HFFc6 (cell line): ENCODE data around the gene MYPN. TPM values are rescaled to one million over a fixed set of nuclear protein-coding genes. Genes with fewer than 3 reads are reported as not detected.

ENCODE experiments used
- DNase-seq: peaks from one replicate; pipeline ENCODE4 v3.0.0-alpha.2; 2018
- H3K27ac Mint-ChIP-seq: 2 replicates; pipeline ENCODE4 v1.8.0; 2020; ENCODE audit warnings: mild to moderate bottlenecking, mixed read lengths
- H3K27me3 Mint-ChIP-seq: 2 replicates; pipeline ENCODE4 v1.8.0; 2021; ENCODE audit warnings: mild to moderate bottlenecking, moderate library complexity, mixed read lengths; ENCODE audit not compliant: insufficient read depth
- H3K36me3 Mint-ChIP-seq: 2 replicates; pipeline ENCODE4 v1.8.0; 2021; ENCODE audit warnings: low read depth, mixed read lengths
- H3K4me1 Mint-ChIP-seq: 2 replicates; pipeline ENCODE4 v1.8.0; 2020; ENCODE audit warnings: low read depth, mixed read lengths
- H3K4me3 Mint-ChIP-seq: 2 replicates; pipeline ENCODE4 v1.8.0; 2020; ENCODE audit warnings: mild to moderate bottlenecking, moderate library complexity, mixed read lengths
- H3K9me3 Mint-ChIP-seq: 2 replicates; pipeline ENCODE4 v1.8.0; 2020; ENCODE audit warnings: mild to moderate bottlenecking, mixed read lengths
- total RNA-seq, 6 experiments: library from RNA; stranded (reverse); fragmentation: NEBNext Ultra II Directional; extraction: Animal tissue kit (Norgen Biotek cat#: 25700); gene quantifications; 2 replicates in 1 of 6; 3 replicates in 5 of 6; pipeline ENCODE4 v1.2.3, GENCODE V29; 2021
- TF ChIP-seq, protein P1 (sequence below): fragments of 200-600 bp; sonication (generic); IDR thresholded peaks from 2 replicates; pipeline ENCODE4 v1.5.0; 2021; ENCODE audit warnings: antibody characterized with exemption, mild to moderate bottlenecking

Gene MYPN
- total RNA-seq, 6 experiments from 2014 or later: 70.3 to 89.1 (median 80.1) TPM

DNA sequence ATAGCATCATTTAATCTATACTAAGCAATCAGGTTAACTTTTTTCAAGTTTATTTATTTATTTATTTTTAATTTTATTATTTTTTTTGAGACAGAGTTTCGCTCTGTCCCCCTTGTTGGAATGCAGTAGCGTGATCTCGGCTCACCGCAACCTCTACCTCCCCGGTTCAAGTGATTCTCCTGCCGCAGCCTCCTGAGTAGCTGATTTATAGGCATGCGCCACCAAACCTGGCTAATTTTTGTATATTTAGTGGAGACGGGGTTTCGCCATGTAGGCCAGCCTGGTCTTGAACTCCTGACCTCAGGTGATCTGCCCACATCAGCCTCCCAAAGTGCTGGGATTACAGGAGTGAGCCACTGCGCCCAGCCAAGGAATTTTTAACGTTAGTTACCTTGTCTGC is 635 bp upstream of the MYPN start:
- TF ChIP-seq, protein P1, sequence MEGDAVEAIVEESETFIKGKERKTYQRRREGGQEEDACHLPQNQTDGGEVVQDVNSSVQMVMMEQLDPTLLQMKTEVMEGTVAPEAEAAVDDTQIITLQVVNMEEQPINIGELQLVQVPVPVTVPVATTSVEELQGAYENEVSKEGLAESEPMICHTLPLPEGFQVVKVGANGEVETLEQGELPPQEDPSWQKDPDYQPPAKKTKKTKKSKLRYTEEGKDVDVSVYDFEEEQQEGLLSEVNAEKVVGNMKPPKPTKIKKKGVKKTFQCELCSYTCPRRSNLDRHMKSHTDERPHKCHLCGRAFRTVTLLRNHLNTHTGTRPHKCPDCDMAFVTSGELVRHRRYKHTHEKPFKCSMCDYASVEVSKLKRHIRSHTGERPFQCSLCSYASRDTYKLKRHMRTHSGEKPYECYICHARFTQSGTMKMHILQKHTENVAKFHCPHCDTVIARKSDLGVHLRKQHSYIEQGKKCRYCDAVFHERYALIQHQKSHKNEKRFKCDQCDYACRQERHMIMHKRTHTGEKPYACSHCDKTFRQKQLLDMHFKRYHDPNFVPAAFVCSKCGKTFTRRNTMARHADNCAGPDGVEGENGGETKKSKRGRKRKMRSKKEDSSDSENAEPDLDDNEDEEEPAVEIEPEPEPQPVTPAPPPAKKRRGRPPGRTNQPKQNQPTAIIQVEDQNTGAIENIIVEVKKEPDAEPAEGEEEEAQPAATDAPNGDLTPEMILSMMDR: no peak
- H3K27ac Mint-ChIP-seq: no peak overlapping the region
- H3K27me3 Mint-ChIP-seq: no peaks in the 10 kb centered on the region
- peaks cover 62% of the 10 kb centered on the region for H3K36me3 Mint-ChIP-seq
- no peak for DNase-seq
- H3K4me1 Mint-ChIP-seq: peaks cover 77% of the 10 kb centered on the region
- H3K4me3 Mint-ChIP-seq: peak overlapping the region; percentile 69; the same call in 1 of the 2 replicates
- peaks cover 12% of the 10 kb centered on the region; the same call in 1 of the 2 replicates for H3K9me3 Mint-ChIP-seq

DNA sequence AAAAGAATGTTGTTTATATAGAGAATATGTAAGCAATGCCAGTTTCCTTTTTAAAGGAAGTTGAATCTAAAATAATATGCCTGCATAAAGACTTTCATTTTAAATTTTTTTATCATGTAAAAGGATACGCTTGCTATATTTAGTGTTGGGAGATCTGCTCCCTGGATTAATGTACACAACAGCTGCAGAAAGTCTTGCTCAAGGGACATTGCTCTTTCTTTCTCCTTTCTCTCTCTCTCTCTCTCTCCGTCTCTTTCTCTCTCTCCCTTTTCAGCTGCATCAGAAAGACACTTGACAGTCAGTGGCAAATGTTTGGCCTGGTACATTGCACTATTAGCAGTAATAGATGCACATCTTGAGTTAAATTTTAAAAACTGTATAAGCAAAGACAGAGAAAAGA is 739 bp downstream of the MYPN start:
- Mint-ChIP-seq H3K36me3 (peaks cover 74% of the 10 kb centered on the region), H3K9me3 (peaks cover 12% of the 10 kb centered on the region; the same call in 1 of the 2 replicates), H3K4me1 (peaks cover 67% of the 10 kb centered on the region), H3K27ac (peak overlapping the region; percentile 27), H3K27me3 (no peaks in the 10 kb centered on the region), H3K4me3 (peak overlapping the region; percentile 69)
- TF ChIP-seq, protein P1: no peak
- no peak for DNase-seq

DNA sequence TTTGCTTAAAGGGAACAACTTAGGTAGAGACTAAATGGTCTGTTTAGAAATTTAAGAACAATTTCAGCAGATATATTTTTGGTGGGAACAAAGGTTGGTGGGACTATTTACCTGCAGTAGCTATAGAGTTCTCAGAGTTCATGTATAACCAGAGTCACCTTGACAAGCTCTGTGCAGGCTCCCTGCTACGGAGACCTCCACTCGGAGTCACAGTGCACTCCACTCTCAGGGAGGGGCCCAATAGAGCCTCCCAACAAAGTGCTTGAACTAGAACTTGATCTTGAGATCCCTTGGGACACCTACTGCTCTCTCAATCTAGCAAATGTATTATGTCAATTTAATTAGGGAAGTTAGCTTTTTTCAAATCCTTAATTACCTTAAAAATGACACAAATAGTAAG is 2.3 kb downstream of the MYPN start:
- H3K27ac Mint-ChIP-seq: no peak overlapping the region
- 0 out of 2 replicates have a peak overlapping the region, but pooled peaks have one; percentile 34 for H3K4me3 Mint-ChIP-seq
- H3K27me3 Mint-ChIP-seq: no peaks in the 10 kb centered on the region
- peaks cover 12% of the 10 kb centered on the region; the same call in 1 of the 2 replicates for H3K9me3 Mint-ChIP-seq
- H3K36me3 Mint-ChIP-seq: peaks cover 81% of the 10 kb centered on the region
- TF ChIP-seq, protein P1: no peak
- H3K4me1 Mint-ChIP-seq: peaks cover 67% of the 10 kb centered on the region
- DNase-seq: no peak

DNA sequence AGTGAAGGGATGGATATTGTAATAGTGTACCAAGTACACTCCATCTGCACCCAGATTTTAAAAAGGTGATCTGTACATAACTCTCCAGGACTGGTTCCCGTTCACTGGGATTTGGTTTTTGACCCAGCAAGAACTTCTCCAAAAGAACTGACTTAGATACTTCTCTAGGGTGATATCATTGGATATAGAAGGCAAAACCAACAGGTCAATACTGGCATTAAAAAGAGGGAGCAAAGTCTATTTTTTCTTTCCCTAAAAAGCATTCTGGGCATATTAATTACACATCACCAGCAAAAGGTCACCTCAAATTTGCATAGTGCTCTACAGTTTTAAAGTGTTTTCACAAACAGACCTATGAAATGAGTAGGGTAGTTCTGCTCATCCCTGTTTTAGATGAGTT is 3.5 kb downstream of the MYPN start:
- no peak for DNase-seq
- TF ChIP-seq, protein P1: no peak
- no peaks in the 10 kb centered on the region for H3K27me3 Mint-ChIP-seq
- no peak overlapping the region for H3K4me3 Mint-ChIP-seq
- H3K4me1 Mint-ChIP-seq: peaks cover 58% of the 10 kb centered on the region
- peaks cover 77% of the 10 kb centered on the region for H3K36me3 Mint-ChIP-seq
- 0 out of 2 replicates have a peak, but pooled peaks cover 5% of the 10 kb centered on the region for H3K9me3 Mint-ChIP-seq
- H3K27ac Mint-ChIP-seq: no peak overlapping the region

DNA sequence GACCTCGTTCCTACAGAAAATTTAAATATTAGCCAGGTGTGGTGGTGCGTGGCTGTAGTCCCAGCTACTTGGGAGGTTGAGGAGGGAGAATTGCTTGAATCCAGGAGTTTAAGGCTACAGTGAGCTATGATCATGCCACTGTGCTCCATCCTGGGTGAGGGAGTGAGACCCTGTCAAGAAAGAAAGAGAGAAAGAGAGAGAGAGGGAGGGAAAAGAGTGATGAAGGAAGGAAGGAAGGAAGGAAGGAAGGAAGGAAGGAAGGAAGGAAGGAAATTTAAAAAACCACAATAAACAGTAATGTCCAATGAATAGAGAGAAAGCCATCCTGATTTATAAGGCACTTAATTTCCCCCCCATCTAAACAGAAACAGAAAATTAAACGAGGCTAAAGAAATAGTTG is 9.4 kb downstream of the MYPN start:
- H3K4me1 Mint-ChIP-seq: peaks cover 22% of the 10 kb centered on the region

More for the DNA sequence above, 9.4 kb downstream of the MYPN start:
- H3K9me3 Mint-ChIP-seq: no peaks in the 10 kb centered on the region
- H3K27ac Mint-ChIP-seq: no peak overlapping the region
- no peak overlapping the region for H3K4me3 Mint-ChIP-seq
- no peak for DNase-seq
- no peaks in the 10 kb centered on the region; the same call in none of the 2 replicates for H3K27me3 Mint-ChIP-seq
- TF ChIP-seq, protein P1: no peak
- H3K36me3 Mint-ChIP-seq: peaks cover 56% of the 10 kb centered on the region
